Muscle of arm (tissue), 14 donors: ENCODE measurements around the gene TRIB2. TPM values are rescaled to one million over a fixed set of nuclear protein-coding genes. Genes with fewer than 3 reads are reported as not detected.
"Not testable (repeated sequence)": the region's sequence is repeated elsewhere in the genome, so short reads cannot be mapped to it uniquely, and the experiment has no call there.

Source experiments
- DNase-seq: peaks from one replicate; pipeline ENCODE4 v3.0.0-alpha.2; 2013
- long read RNA-seq, 11 donors: transcript quantifications; one replicate each; lab custom pipeline, GENCODE V29; 2026
- polyA plus RNA-seq, 12 donors: library from polyadenylated mRNA; unstranded; fragments of 120-200 nt; gene quantifications; one replicate each; pipeline ENCODE4 v1.2.1, GENCODE V29; 2013; ENCODE audit not compliant: insufficient read length in 12 of 12

Gene TRIB2
- 10 to 100 TPM in 11 of 12 donors, not detected in 1; 46.5 to 85.8 (median 53.3) TPM for polyA plus RNA-seq
- long read RNA-seq, donor 1, full-length matches to known transcripts, result 9 of 9 reads
- long read RNA-seq, donor 1, partial matches to known transcripts, result 0 of 9 reads
- long read RNA-seq, donor 1, other reads (novel, unspliced or antisense), result 0 of 9 reads
- long read RNA-seq, donor 2, full-length matches to known transcripts, result 11 of 63 reads
- long read RNA-seq, donor 2, partial matches to known transcripts, result 52 of 63 reads
- long read RNA-seq, donor 2, other reads (novel, unspliced or antisense), result 0 of 63 reads
- long read RNA-seq, donor 3, full-length matches to known transcripts, result 8 of 8 reads
- long read RNA-seq, donor 3, partial matches to known transcripts, result 0 of 8 reads
- long read RNA-seq, donor 3, other reads (novel, unspliced or antisense), result 0 of 8 reads
- long read RNA-seq, donor 4, full-length matches to known transcripts, result 6 of 6 reads
- long read RNA-seq, donor 4, partial matches to known transcripts, result 0 of 6 reads
- long read RNA-seq, donor 4, other reads (novel, unspliced or antisense), result 0 of 6 reads
- long read RNA-seq, donor 5, full-length matches to known transcripts, result 16 of 71 reads
- long read RNA-seq, donor 5, partial matches to known transcripts, result 55 of 71 reads
- long read RNA-seq, donor 5, other reads (novel, unspliced or antisense), result 0 of 71 reads
- long read RNA-seq, donor 6, full-length matches to known transcripts, result 3 of 3 reads
- long read RNA-seq, donor 6, partial matches to known transcripts, result 0 of 3 reads
- long read RNA-seq, donor 6, other reads (novel, unspliced or antisense), result 0 of 3 reads
- long read RNA-seq, donor 7, full-length matches to known transcripts, result 8 of 8 reads
- long read RNA-seq, donor 7, partial matches to known transcripts, result 0 of 8 reads
- long read RNA-seq, donor 7, other reads (novel, unspliced or antisense), result 0 of 8 reads
- long read RNA-seq, donor 8, full-length matches to known transcripts, result 11 of 11 reads
- long read RNA-seq, donor 8, partial matches to known transcripts, result 0 of 11 reads
- long read RNA-seq, donor 8, other reads (novel, unspliced or antisense), result 0 of 11 reads
- long read RNA-seq, donor 9, full-length matches to known transcripts, result 9 of 9 reads
- long read RNA-seq, donor 9, partial matches to known transcripts, result 0 of 9 reads
- long read RNA-seq, donor 9, other reads (novel, unspliced or antisense), result 0 of 9 reads
- long read RNA-seq, donor 10, full-length matches to known transcripts, result 12 of 12 reads
- long read RNA-seq, donor 10, partial matches to known transcripts, result 0 of 12 reads
- long read RNA-seq, donor 10, other reads (novel, unspliced or antisense), result 0 of 12 reads
- long read RNA-seq, donor 11, full-length matches to known transcripts, result 13 of 84 reads
- long read RNA-seq, donor 11, partial matches to known transcripts, result 71 of 84 reads
- long read RNA-seq, donor 11, other reads (novel, unspliced or antisense), result 0 of 84 reads

- peak; percentile 88 for DNase-seq
Observed at GRCh38 chr2:12716282-12717190, at the start of gene TRIB2. TSS of gene TRIB2 (plus strand) at chr2:12716936. CDS start at chr2:12718308, 1,372 bp downstream.

- no peak for DNase-seq
Observed at GRCh38 chr2:12669036-12669435, 47.7 kb upstream of the TRIB2 start.

GRCh38 chr2:12672711-12673315 is 43.9 kb upstream of the TRIB2 start:
- no peak for DNase-seq

- DNase-seq, result no peak
Observed at GRCh38 chr2:12674644-12675328, 42.0 kb upstream of the TRIB2 start.

- no peak for DNase-seq
Observed at GRCh38 chr2:12675352-12675795, 41.4 kb upstream of the TRIB2 start.

- DNase-seq, result no peak
Observed at GRCh38 chr2:12675801-12676200, 40.9 kb upstream of the TRIB2 start.

- DNase-seq, result no peak
Observed at GRCh38 chr2:12676771-12677170, 40.0 kb upstream of the TRIB2 start.

- no peak for DNase-seq
Observed at GRCh38 chr2:12678186-12678585, 38.5 kb upstream of the TRIB2 start.

- no peak for DNase-seq
Observed at GRCh38 chr2:12679550-12680072, 37.1 kb upstream of the TRIB2 start.

- DNase-seq, result not testable (repeated sequence)
Observed at GRCh38 chr2:12680115-12680514, 36.6 kb upstream of the TRIB2 start.

- no peak for DNase-seq
Observed at GRCh38 chr2:12682017-12682416, 34.7 kb upstream of the TRIB2 start.

GRCh38 chr2:12683457-12684100 is 33.2 kb upstream of the TRIB2 start:
- no peak for DNase-seq

GRCh38 chr2:12684471-12684936 is 32.2 kb upstream of the TRIB2 start:
- no peak for DNase-seq

GRCh38 chr2:12685145-12685544 is 31.6 kb upstream of the TRIB2 start:
- no peak for DNase-seq

GRCh38 chr2:12685956-12686355 is 30.8 kb upstream of the TRIB2 start:
- DNase-seq, result no peak

- DNase-seq, result no peak
Observed at GRCh38 chr2:12686708-12687283, 29.9 kb upstream of the TRIB2 start.

- DNase-seq, result no peak
Observed at GRCh38 chr2:12688091-12688490, 28.6 kb upstream of the TRIB2 start.

GRCh38 chr2:12688893-12689292 is 27.8 kb upstream of the TRIB2 start:
- DNase-seq, result no peak
